ENCODE data around the gene MAST2. TPM values are rescaled to one million over a fixed set of nuclear protein-coding genes. Genes with fewer than 3 reads are reported as not detected.

Gene MAST2
- polyA plus RNA-seq, 3 donors from 2014 or later = 1.4 to 7.9 (median 7.4) TPM

DNA sequence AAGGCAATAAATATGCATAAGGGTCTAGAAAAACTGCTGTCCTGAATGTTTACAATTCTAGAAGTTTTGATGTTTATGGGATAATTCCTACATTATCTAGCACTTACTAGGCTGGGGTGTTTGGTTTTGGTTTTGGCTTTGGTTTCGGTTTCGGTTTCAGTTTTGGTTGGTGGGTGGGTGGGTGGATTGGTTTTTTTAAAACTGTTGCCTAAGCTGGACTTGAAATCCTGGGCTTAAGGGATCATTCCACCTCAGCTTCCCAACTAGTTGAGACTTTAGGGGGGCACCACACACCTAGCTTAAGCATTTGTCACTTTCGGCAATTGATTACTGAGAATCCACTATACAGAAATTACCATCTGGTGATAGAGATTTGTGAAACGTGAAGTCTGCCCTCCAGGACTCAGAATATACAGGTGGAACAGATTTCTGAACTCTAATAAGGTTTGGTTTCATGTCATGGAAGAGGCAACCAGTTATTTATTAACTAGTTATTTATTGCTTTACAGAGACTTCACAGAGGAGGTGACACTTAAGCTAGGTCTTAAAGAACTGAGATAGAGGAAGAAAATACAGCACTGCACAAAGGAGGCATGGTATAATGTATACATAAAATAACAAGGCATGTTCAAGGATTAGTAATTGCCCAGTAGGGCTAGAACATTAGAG, 259.4 kb downstream of the MAST2 start:
- Mint-ChIP-seq H3K36me3 (peaks cover 6 to 16% (median 13%) of the 10 kb centered on the region in 3 donors), H3K27me3 (ENCODE audit: low read depth in 3 of 3) (peaks cover 2 to 4% (median 4%) of the 10 kb centered on the region in 3 donors), H3K4me3 (peak overlapping the region; percentile 20 to 67 (median 44)), H3K27ac (peak overlapping the region in 5 of 6 donors; percentile 34 to 90 (median 51)), H3K9me3 (no peaks in the 10 kb centered on the region), H3K4me1 (peaks cover 22 to 33% of the 10 kb centered on the region in 2 donors)
- peak; percentile 31 to 44 (median 40) for DNase-seq

DNA sequence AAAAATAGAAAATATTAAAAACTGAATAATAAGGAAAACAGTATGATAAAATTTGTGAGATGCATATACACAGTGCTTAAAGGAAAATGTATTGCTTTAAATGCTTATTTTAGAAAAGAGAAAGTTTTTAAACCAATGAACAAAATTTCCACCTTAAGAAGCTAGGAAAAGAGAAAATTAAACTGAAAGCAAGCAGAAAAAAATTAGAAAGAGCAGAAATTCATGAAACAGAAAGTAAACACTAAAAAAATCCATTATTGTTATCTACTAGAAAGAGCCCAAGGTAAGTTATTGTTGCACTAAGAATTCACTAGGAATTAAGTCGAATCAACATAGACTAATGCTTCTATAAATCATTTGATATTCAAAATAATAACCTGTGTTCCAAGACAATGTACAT, 261.3 kb downstream of the MAST2 start:
- DNase-seq = no peak
- Mint-ChIP-seq H3K36me3 (peaks cover 6 to 11% (median 9%) of the 10 kb centered on the region in 3 donors), H3K27ac (peak overlapping the region in 5 of 6 donors; percentile 61 to 90 (median 63)), H3K27me3 (ENCODE audit: low read depth in 3 of 3) (peaks cover 0 to 4% (median 4%) of the 10 kb centered on the region in 3 donors), H3K9me3 (no peaks in the 10 kb centered on the region), H3K4me3 (peak overlapping the region; percentile 1 to 61 (median 45)), H3K4me1 (peaks cover 22 to 33% of the 10 kb centered on the region in 2 donors)

DNA sequence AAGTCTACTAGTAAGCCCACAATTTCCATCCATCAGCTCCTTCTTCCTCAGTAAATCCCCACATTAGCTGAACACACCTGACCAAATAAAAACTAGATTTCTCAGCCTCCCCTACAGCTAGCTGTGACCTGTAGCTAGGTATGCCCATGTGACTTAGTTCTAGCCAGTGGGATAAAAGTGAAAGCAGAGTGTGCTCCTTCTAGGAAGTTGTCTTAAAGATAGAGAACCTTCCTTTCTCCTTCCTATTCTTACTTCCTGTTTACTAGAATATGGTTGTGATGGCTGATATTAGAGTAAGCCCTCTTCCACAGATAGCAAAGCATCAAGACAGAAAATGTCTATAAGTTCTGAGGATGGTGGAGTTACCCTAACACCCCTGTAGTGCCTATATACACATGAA, 262.0 kb downstream of the MAST2 start:
- H3K4me3 Mint-ChIP-seq = peak overlapping the region; percentile 41 to 82 (median 72)
- H3K36me3 Mint-ChIP-seq = peaks cover 6 to 11% (median 9%) of the 10 kb centered on the region in 3 donors
- no peaks in the 10 kb centered on the region for H3K9me3 Mint-ChIP-seq
- peaks cover 0 to 4% (median 4%) of the 10 kb centered on the region in 3 donors for H3K27me3 Mint-ChIP-seq (ENCODE audit: low read depth in 3 of 3)
- peaks cover 22 to 33% of the 10 kb centered on the region in 2 donors for H3K4me1 Mint-ChIP-seq
- peak in 2 of 3 donors; percentile 17 to 26 for DNase-seq
- H3K27ac Mint-ChIP-seq = peak overlapping the region; percentile 61 to 90 (median 87)

DNA sequence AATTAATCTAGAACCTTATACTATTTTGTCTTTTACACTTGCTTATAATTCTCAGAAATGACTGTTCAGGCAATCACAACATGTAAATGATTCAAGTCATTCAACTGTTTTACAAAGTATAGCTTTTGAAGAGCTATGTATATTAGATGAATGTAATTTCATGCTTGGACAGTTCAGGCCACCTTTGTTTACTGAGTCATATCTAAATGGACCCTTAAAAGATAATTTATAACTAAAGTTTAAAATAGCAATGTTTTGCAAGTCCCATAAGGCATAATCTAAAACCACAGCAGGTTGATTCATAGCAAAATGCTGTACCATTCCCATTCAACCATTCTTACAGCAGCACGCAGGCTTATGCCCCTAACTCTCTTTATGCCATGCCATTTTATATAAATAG, 264.2 kb downstream of the MAST2 start:
- Mint-ChIP-seq H3K27me3 (ENCODE audit: low read depth in 3 of 3) (peaks cover 0 to 2% (median 2%) of the 10 kb centered on the region in 3 donors), H3K27ac (no peak overlapping the region), H3K4me3 (no peak overlapping the region)

GRCh38 chr1:46068525-46068924, 265.1 kb downstream of the MAST2 start:
- H3K9me3 Mint-ChIP-seq = no peaks in the 10 kb centered on the region
- H3K36me3 Mint-ChIP-seq = no peaks in the 10 kb centered on the region
- peaks cover 12 to 17% of the 10 kb centered on the region in 2 donors for H3K4me1 Mint-ChIP-seq
- no peak for DNase-seq
- H3K27me3 Mint-ChIP-seq (ENCODE audit: low read depth in 3 of 3) = peaks cover 0 to 2% (median 0%) of the 10 kb centered on the region in 3 donors
- no peak overlapping the region for H3K27ac Mint-ChIP-seq
- H3K4me3 Mint-ChIP-seq = no peak overlapping the region

More for the DNA sequence above, 264.2 kb downstream of the MAST2 start:
- Mint-ChIP-seq H3K4me1 (peaks cover 16 to 26% of the 10 kb centered on the region in 2 donors), H3K36me3 (no peaks in the 10 kb centered on the region), H3K9me3 (no peaks in the 10 kb centered on the region)
- no peak for DNase-seq

DNA sequence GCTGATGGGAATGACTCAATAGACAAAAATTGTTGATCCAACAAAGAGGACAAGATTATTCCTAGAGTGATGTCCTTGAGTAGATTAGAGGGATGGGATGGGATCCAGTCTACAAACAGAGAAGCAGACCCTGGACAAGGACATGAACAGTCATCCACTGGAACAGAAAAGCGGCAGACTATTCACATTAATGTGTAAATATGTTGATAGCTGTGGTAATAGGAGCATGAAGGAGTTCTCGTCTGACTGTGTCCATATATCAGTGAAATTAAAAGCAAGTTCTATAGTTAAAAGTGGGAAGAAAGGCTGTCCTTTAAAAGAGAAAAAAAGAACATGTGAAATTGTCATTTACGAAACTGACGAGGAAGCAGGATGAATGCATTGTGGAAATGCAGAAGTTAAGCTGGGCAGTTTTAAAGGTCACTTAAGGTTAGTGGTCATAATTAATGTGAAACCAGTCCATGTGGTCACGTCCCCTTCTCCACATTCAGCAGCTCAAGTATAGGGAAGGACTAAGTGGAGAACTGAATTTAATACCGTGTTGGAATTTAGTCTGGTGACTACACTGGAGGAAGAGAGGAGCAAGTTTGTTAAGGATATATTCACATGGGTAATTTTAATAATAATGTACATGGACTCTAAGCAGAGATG, 266.9 kb downstream of the MAST2 start:
- no peak overlapping the region for H3K4me3 Mint-ChIP-seq
- H3K4me1 Mint-ChIP-seq = peaks cover 5% of the 10 kb centered on the region in 2 donors
- no peaks in the 10 kb centered on the region for H3K27me3 Mint-ChIP-seq (ENCODE audit: low read depth in 3 of 3)
- H3K27ac Mint-ChIP-seq = no peak overlapping the region
- H3K9me3 Mint-ChIP-seq = no peaks in the 10 kb centered on the region
- DNase-seq = no peak
- H3K36me3 Mint-ChIP-seq = no peaks in the 10 kb centered on the region

DNA sequence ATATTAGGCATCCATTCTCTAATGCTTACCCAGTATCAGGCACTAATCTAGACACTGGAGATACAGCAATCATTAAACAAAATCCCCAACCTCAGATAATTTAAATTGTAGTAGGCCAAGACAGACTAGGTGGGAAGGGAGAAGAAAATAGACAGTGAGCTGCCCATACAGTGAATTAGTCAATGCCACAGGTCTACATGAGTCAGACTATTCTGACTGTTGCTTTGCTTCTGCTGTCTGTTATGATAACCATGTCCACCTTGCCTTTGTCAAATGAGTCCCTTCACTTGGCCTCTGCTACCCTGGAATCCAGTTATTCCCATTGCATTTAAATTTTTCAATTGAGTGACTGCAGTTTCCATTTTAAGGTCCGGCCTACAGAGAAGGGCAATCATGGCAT, 269.6 kb downstream of the MAST2 start:
- Mint-ChIP-seq H3K4me1 (no peaks in the 10 kb centered on the region), H3K4me3 (no peak overlapping the region), H3K9me3 (no peaks in the 10 kb centered on the region), H3K36me3 (no peaks in the 10 kb centered on the region), H3K27me3 (ENCODE audit: low read depth in 3 of 3) (no peaks in the 10 kb centered on the region), H3K27ac (no peak overlapping the region)
- no peak for DNase-seq

DNA sequence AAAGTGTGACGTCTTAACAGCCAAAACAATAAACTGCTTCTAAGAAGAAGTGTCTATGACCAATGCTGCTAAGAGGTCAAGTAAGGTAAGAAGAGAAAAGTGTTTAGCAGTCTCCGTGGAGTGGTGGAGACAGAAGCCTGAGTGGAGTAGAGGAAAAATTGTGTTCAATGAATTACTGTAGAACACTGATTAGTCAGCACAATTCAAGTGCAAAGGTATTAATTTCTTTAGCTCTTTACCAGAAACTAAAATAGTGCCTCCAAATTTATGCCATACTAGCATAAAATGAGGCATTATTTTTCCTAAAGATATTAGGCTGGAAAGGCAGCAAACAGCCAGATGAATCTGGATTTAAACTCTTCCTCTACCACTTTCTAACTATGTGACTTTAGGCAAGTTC, 272.9 kb downstream of the MAST2 start:
- Mint-ChIP-seq H3K4me3 (no peak overlapping the region), H3K4me1 (no peaks in the 10 kb centered on the region), H3K27ac (peak overlapping the region in 1 of 6 donors; percentile 10), H3K36me3 (no peaks in the 10 kb centered on the region), H3K9me3 (no peaks in the 10 kb centered on the region), H3K27me3 (ENCODE audit: low read depth in 3 of 3) (no peaks in the 10 kb centered on the region)
- DNase-seq = no peak

GRCh38 chr1:46077644-46078043, 274.2 kb downstream of the MAST2 start:
- H3K27ac Mint-ChIP-seq = no peak overlapping the region
- H3K27me3 Mint-ChIP-seq (ENCODE audit: low read depth in 3 of 3) = no peaks in the 10 kb centered on the region
- no peaks in the 10 kb centered on the region for H3K9me3 Mint-ChIP-seq
- no peaks in the 10 kb centered on the region for H3K4me1 Mint-ChIP-seq
- no peak for DNase-seq
- no peaks in the 10 kb centered on the region for H3K36me3 Mint-ChIP-seq
- H3K4me3 Mint-ChIP-seq = no peak overlapping the region

DNA sequence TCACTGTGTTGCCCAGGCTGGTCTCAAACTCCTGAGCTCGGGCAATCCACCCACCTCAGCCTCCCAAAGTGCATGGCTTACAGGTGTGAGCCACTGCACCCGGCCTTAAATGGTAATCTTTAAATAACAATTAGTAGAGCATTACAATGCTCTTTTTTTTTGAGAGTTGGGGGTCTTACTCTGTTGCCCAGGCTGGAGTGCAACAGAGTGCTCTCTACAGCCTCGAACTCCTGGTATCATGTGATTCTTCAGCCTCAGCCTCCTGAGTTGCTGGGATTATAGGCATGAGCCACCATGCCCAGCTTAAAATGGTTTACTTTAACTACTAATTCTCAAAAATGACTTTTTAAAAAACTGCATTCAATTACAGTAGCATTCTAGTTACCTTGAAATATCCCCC, 276.8 kb downstream of the MAST2 start:
- no peak overlapping the region for H3K27ac Mint-ChIP-seq
- DNase-seq = no peak
- H3K4me3 Mint-ChIP-seq = no peak overlapping the region
- H3K9me3 Mint-ChIP-seq = no peaks in the 10 kb centered on the region
- no peaks in the 10 kb centered on the region for H3K4me1 Mint-ChIP-seq
- H3K36me3 Mint-ChIP-seq = peaks cover 0 to 5% (median 0%) of the 10 kb centered on the region in 3 donors
- peaks cover 0 to 2% (median 0%) of the 10 kb centered on the region in 3 donors for H3K27me3 Mint-ChIP-seq (ENCODE audit: low read depth in 3 of 3)

DNA sequence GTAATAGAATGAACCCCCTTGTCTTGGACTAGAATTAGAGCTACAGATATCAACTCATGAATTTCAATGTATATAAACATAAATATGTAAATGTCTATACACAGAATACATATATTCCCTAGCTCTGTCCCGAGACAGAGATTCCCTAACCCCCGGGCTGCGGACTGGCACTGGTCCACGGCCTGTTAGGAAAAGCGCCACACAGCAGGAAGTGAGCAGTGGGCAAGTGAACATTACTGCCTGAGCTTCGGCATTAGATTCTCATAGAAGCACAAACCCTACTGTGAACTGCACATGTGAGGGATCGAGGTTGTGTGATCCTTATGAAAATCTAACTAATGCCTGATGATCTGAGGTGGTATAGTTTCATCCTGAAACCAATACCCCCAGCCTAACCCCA, 277.8 kb downstream of the MAST2 start:
- Mint-ChIP-seq H3K36me3 (peaks cover 0 to 5% (median 0%) of the 10 kb centered on the region in 3 donors), H3K4me1 (no peaks in the 10 kb centered on the region), H3K27ac (no peak overlapping the region), H3K4me3 (no peak overlapping the region), H3K27me3 (ENCODE audit: low read depth in 3 of 3) (peaks cover 0 to 2% (median 0%) of the 10 kb centered on the region in 3 donors), H3K9me3 (no peaks in the 10 kb centered on the region)
- DNase-seq = no peak

DNA sequence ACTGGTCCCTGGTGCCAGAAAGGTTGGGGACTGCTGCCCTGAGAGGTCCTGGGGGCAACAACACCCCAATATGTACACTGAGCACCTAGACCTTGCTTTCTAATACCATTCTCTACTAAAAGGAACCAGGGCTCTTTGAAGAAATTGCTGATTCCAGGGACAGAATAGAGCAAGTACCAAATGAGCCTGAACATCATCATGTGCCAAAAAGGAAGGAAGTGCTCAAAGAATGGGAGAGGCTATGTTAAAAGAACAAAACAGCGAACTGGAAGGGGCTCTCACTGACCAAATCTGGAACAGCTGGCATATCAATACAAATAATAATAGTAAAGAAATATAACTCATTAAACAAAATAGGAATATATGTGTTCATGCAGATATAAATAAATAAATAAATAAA, 278.2 kb downstream of the MAST2 start:
- H3K4me1 Mint-ChIP-seq = no peaks in the 10 kb centered on the region
- peaks cover 0 to 2% (median 0%) of the 10 kb centered on the region in 3 donors for H3K27me3 Mint-ChIP-seq (ENCODE audit: low read depth in 3 of 3)
- no peaks in the 10 kb centered on the region for H3K9me3 Mint-ChIP-seq
- peaks cover 0 to 5% (median 0%) of the 10 kb centered on the region in 3 donors for H3K36me3 Mint-ChIP-seq
- DNase-seq = no peak
- no peak overlapping the region for H3K4me3 Mint-ChIP-seq
- H3K27ac Mint-ChIP-seq = no peak overlapping the region

GRCh38 chr1:46083579-46083978, 280.2 kb downstream of the MAST2 start:
- Mint-ChIP-seq H3K27ac (no peak overlapping the region), H3K4me1 (no peaks in the 10 kb centered on the region), H3K9me3 (no peaks in the 10 kb centered on the region), H3K4me3 (no peak overlapping the region), H3K27me3 (ENCODE audit: low read depth in 3 of 3) (peaks cover 0 to 2% (median 2%) of the 10 kb centered on the region in 3 donors), H3K36me3 (peaks cover 0 to 8% (median 0%) of the 10 kb centered on the region in 3 donors)
- no peak for DNase-seq
